DMS53 treated with DMSO at 0.1 percent for 48 hours (cell line): ENCODE results near the gene STX8.
"Not testable (repeated sequence)": the region's sequence is repeated elsewhere in the genome, so short reads cannot be mapped to it uniquely, and the experiment has no call there.

Source experiments
- DNase-seq: peaks from one replicate; lab custom pipeline; 2025; ENCODE audit not compliant: unreplicated experiment; lab: John Stamatoyannopoulos, UW

Gene STX8

GRCh38 chr17:9512323-9513168, 63.1 kb downstream of the STX8 start:
- peak; percentile 16 for DNase-seq

GRCh38 chr17:9509236-9509816, 66.3 kb downstream of the STX8 start:
- DNase-seq = no peak

GRCh38 chr17:9499041-9499440, 76.6 kb downstream of the STX8 start:
- no peak for DNase-seq

GRCh38 chr17:9498490-9498889, 77.1 kb downstream of the STX8 start:
- no peak for DNase-seq

GRCh38 chr17:9488556-9488955, 87.1 kb downstream of the STX8 start:
- DNase-seq = no peak

GRCh38 chr17:9487406-9487805, 88.2 kb downstream of the STX8 start:
- DNase-seq = no peak

GRCh38 chr17:9484789-9485188, 90.8 kb downstream of the STX8 start:
- no peak for DNase-seq

GRCh38 chr17:9479964-9480363, 95.7 kb downstream of the STX8 start:
- DNase-seq = no peak

- DNase-seq = no peak
Measured at GRCh38 chr17:9478889-9479288, 96.7 kb downstream of the STX8 start.

GRCh38 chr17:9475101-9475658, 100.4 kb downstream of the STX8 start:
- DNase-seq = no peak

- DNase-seq = no peak
Measured at GRCh38 chr17:9473711-9474110, 101.9 kb downstream of the STX8 start.

- no peak for DNase-seq
Measured at GRCh38 chr17:9472541-9472940, 103.1 kb downstream of the STX8 start.

GRCh38 chr17:9472094-9472493, 103.5 kb downstream of the STX8 start:
- no peak for DNase-seq

GRCh38 chr17:9470171-9470570, 105.4 kb downstream of the STX8 start:
- no peak for DNase-seq

- DNase-seq = no peak
Measured at GRCh38 chr17:9468937-9469336, 106.7 kb downstream of the STX8 start.

- DNase-seq = no peak
Measured at GRCh38 chr17:9468532-9468931, 107.1 kb downstream of the STX8 start.

- DNase-seq = no peak
Measured at GRCh38 chr17:9467518-9467917, 108.1 kb downstream of the STX8 start.

- DNase-seq = no peak
Measured at GRCh38 chr17:9465210-9465921, 110.3 kb downstream of the STX8 start.

GRCh38 chr17:9457005-9457404, 118.6 kb downstream of the STX8 start:
- no peak for DNase-seq

- DNase-seq = no peak
Measured at GRCh38 chr17:9456330-9456729, 119.3 kb downstream of the STX8 start.

GRCh38 chr17:9451934-9452333, 123.7 kb downstream of the STX8 start:
- DNase-seq = no peak

GRCh38 chr17:9447298-9447697, 128.3 kb downstream of the STX8 start:
- not testable (repeated sequence) for DNase-seq
